Measurements from ENCODE around the gene CD79B.

CD79B gene

DNA sequence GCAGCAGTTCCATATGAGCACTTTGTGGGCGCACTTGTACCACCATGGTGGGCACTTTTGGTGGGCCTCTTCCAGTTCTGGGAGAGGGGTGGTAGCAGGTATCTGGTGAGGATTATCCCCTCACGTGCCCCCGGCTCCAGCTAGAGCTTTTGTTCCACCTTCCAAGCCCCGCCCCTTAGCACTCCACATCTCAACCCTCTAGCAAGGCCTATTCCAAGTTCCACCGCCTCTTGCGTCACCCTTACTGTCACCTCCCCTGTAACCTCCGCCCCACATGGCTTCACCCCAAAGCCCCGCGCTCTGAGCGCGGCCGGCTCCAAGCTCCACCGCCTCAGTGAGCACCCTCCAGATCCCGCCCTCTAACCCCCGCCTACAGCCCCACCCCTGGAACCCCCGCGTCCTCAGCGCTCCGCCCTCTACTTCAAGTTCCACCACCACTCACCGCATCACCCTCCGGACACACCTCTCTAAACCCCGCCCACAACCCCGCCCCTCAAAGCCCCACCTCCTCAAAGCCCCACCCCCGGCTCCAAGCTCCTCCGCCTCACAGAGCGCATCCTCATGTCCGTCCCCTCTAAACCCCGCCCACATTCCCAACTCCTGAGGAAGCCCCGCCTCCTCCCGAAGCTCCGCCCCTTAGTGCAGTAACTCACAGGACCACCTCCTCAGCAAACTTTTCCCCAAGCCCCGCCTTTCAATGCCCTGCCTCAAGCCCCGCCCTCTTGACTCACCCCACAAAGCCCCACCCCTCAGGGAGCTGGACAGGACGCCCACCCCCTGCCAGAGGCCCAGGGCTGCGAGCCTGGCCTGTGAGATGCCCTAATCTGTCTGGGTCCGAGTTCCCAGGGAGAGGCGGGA is 29.5 kb upstream of the CD79B start:
- H3K4me1 ChIP-seq: no peaks in the 10 kb centered on the region
- peak; percentile 4 to 82 for DNase-seq (ENCODE audit: low spot score in 2 of 2)
- no peaks in the 10 kb centered on the region for H3K36me3 ChIP-seq (replicated peaks)
- no peaks in the 10 kb centered on the region for H3K9me3 ChIP-seq
- H3K4me3 ChIP-seq: no peak overlapping the region
- in situ Hi-C loops (cut with MboI; ENCODE audit: low sequenced_read_pairs): no loop called here
- no peaks in the 10 kb centered on the region for H3K27me3 ChIP-seq (ENCODE audit: low read depth)

DNA sequence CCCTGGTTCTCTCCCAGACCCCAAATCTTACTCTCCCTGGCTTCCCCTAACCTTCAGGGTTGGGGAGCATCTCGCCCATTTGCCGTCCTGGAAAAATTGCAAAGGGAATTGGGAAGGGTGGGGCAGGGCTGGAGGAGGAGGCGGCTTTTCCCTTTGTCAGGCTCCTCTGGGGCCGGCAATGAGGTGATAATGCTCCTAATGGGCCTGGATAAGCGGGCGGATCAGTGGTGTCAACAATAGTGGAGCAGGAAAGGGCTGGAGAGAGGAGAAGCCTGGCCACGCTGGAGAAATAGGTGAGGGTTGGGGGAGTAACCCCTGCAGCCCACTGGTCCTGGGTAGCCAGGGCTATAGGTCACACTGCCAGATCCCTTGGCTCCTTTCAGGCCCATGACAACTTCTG is 28.3 kb upstream of the CD79B start:
- Histone ChIP-seq H3K4me1 (no peaks in the 10 kb centered on the region), H3K36me3 (replicated peaks) (no peaks in the 10 kb centered on the region), H3K9me3 (no peaks in the 10 kb centered on the region), H3K27me3 (ENCODE audit: low read depth) (no peaks in the 10 kb centered on the region), H3K4me3 (no peak overlapping the region)
- DNase-seq (ENCODE audit: low spot score in 2 of 2): no peak
- in situ Hi-C loops (cut with MboI; ENCODE audit: low sequenced_read_pairs): no loop called here

DNA sequence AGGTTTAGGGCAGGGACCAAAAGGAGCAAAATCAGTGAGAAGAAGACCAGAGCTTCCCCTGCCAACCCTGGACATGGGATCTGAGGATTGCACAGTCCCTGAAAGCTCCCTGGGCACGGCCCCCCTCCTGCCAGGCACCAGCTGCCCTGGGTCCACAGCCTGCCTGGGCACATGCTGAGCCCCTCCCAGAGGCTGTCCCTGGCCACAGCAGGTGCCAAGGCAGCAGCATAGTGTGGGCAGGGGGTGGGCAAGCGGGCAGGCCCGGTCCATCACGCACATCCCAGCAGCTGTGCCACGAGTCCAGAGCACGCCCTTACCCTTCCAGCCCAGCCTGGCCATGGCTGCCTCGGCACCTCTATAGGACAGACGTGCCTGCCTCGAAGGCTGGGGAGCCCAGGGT is 27.9 kb upstream of the CD79B start:
- H3K36me3 ChIP-seq (replicated peaks): no peaks in the 10 kb centered on the region
- no peak for DNase-seq (ENCODE audit: low spot score in 2 of 2)
- H3K9me3 ChIP-seq: no peaks in the 10 kb centered on the region
- in situ Hi-C loops (cut with MboI; ENCODE audit: low sequenced_read_pairs): no loop called here
- H3K27me3 ChIP-seq (ENCODE audit: low read depth): no peaks in the 10 kb centered on the region
- H3K4me1 ChIP-seq: no peaks in the 10 kb centered on the region
- no peak overlapping the region for H3K4me3 ChIP-seq

DNA sequence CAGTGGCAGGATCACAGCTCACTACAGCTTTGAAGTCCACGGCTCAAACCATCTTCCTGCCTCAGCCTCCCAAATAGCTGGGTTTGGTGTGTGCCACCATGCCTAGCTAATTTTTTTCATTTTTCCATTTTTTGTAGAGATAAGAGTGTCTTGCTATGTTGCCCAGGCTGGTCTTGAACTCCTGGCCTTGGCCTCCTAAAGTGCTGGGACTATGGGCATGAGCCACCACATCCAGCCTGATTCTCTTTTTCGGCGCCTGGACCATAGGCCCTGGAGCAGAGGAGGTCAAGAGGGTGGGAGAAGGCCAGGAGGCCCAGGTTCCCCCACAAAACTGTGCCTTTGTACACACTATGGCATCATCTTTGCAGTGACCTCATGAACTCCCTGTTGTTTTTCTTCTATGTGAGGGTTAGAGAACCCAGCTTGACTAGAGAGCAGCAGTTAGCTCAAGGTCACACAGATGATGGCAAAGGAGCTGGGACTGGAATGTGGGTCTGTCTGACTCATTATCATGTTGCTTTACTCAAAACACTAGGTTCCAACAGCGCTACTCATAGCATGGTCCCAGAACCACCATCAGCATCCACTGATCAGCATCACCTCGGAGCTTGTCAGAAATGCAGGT is 24.3 kb upstream of the CD79B start:
- H3K4me1 ChIP-seq: no peaks in the 10 kb centered on the region
- no peaks in the 10 kb centered on the region for H3K36me3 ChIP-seq (replicated peaks)
- H3K9me3 ChIP-seq: no peaks in the 10 kb centered on the region
- in situ Hi-C loops (cut with MboI; ENCODE audit: low sequenced_read_pairs): no loop called here
- H3K4me3 ChIP-seq: no peak overlapping the region
- H3K27me3 ChIP-seq (ENCODE audit: low read depth): 0 out of 2 replicates have a peak, but pooled peaks cover 3% of the 10 kb centered on the region
- DNase-seq (ENCODE audit: low spot score in 2 of 2): no peak

DNA sequence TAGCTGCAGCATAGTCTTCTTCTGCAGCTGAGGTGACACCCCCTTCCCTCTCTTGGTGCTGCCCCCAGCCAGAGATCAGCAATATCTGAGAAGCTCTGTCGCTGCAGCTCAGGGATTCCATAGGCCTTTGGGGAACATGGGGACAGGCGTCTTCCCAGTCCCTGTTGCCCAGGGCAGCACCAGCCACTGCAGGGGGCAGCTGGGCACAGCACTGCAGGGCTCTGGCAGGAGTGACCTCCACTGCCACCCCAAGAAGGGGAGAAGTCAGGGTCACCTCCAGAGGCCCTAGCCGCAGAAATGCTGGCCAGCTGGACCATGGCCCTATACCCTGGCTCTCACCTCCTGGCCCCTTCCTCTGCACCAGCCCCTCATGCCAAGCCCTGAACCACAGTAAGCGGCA is 23.7 kb upstream of the CD79B start:
- H3K27me3 ChIP-seq (ENCODE audit: low read depth): 0 out of 2 replicates have a peak, but pooled peaks cover 3% of the 10 kb centered on the region
- no peak overlapping the region for H3K4me3 ChIP-seq
- DNase-seq (ENCODE audit: low spot score in 2 of 2): no peak
- no peaks in the 10 kb centered on the region for H3K4me1 ChIP-seq
- H3K36me3 ChIP-seq (replicated peaks): no peaks in the 10 kb centered on the region
- H3K9me3 ChIP-seq: no peaks in the 10 kb centered on the region
- in situ Hi-C loops (cut with MboI; ENCODE audit: low sequenced_read_pairs): no loop called here

DNA sequence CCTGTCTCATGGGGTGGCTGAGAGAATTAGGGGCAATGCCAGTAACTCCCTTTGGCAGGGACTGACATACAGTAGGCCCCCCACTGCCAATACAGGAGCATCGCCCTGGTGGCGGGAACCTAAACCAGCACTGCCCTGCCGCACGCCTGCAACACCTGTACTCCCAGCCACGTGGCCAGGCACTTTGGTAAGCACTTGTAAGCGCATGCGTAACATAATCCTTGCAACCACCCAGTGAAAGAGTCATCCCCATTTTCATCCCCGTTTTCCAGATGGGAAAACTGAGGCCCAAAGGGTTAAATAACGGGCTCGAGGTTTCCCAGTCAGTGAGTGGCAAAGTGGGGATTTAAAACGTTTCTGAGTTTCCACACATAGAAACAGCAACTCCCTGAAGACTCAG is 23.1 kb upstream of the CD79B start:
- Histone ChIP-seq H3K4me1 (no peaks in the 10 kb centered on the region), H3K36me3 (replicated peaks) (no peaks in the 10 kb centered on the region), H3K9me3 (no peaks in the 10 kb centered on the region), H3K27me3 (ENCODE audit: low read depth) (0 out of 2 replicates have a peak, but pooled peaks cover 3% of the 10 kb centered on the region), H3K4me3 (no peak overlapping the region)
- no peak for DNase-seq (ENCODE audit: low spot score in 2 of 2)
- in situ Hi-C loops (cut with MboI; ENCODE audit: low sequenced_read_pairs): no loop called here

DNA sequence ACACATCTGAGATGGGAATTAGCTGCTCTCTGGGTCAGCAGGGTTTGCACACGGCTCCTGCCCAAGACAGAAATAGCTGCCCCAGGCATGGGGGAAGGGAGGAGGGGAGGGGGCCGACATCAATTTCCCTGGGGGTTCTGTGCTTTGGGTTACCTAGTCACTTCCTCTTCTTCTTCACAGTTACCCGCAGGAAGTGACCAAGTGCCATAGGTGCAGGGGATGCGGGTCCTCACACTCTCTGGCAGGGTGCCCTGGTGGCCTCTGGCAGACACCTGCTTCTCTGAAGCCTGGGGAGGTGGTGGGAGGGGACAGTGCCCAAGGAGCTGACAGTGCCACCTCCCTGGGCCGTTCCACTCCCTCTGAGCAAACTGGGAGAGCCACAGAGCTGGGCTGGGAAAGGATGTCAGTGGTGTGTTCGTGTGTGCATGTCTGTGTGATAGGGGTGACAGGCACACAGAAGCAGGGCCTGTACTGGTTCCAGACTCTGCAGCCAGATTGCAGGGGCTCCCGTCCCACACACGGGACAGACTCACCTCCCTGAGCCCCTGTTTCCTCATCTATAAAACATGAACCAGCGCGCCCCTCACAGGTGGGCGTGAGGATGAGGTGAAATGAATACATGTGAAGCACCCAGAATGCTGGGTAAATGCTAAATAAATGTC is 22.4 kb upstream of the CD79B start:
- DNase-seq (ENCODE audit: low spot score in 2 of 2): no peak
- Histone ChIP-seq H3K27me3 (ENCODE audit: low read depth) (0 out of 2 replicates have a peak, but pooled peaks cover 3% of the 10 kb centered on the region), H3K4me1 (no peaks in the 10 kb centered on the region), H3K9me3 (no peaks in the 10 kb centered on the region), H3K36me3 (replicated peaks) (no peaks in the 10 kb centered on the region), H3K4me3 (no peak overlapping the region)
- in situ Hi-C loops (cut with MboI; ENCODE audit: low sequenced_read_pairs): no loop called here

DNA sequence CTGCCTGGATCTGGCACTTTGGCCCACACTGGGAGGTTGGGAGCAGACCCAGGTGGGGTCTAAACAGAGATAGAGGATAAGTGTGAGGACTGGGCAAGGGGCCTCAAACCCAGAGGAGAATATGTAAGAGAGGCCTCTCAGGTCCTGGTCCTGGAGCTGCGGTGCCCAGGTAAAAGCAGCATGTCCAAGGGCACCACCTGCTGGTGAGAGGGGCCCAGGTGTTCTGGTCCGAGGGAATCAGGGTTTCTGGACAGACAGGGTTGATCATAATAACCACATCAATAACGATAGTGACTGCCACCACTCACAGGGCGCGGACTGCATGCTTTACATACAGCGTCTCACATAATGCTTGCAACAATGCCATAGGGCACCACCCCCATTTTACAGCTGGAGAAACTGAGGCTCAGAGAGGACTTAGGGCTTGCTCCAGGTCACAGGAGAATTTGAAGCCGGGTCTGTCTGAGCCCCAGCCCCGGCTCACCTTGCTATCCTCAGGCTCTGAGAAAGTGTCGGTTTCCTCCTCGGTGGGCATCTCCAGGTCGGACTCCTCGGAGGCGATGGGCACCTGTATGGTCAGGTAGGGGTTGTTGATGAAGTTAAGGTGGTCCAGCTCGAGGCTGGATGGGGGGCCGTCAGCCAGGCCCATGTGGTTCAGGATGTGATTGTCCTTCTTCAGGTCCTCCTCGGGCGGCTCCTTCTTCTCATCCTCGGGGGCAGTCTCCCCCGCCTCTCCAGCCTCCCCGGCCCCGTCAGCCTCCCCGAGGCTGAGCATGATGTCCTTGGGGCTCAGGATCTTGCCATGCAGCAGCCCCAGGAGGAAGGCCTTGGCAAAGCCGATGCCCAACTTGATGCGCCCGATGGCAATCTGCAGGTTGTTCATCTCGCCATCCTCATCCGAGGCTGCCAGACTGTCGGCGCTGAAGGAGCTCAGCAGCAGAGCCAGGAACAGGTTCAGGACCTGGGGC is 19.1 kb upstream of the CD79B start:
- Histone ChIP-seq H3K27me3 (ENCODE audit: low read depth) (0 out of 2 replicates have a peak, but pooled peaks cover 3% of the 10 kb centered on the region), H3K4me1 (no peaks in the 10 kb centered on the region), H3K4me3 (no peak overlapping the region), H3K36me3 (replicated peaks) (no peaks in the 10 kb centered on the region), H3K9me3 (no peaks in the 10 kb centered on the region)
- peak in 1 of 2 experiments; percentile 46 for DNase-seq (ENCODE audit: low spot score in 2 of 2)
- in situ Hi-C loops (cut with MboI; ENCODE audit: low sequenced_read_pairs): no loop called here

DNA sequence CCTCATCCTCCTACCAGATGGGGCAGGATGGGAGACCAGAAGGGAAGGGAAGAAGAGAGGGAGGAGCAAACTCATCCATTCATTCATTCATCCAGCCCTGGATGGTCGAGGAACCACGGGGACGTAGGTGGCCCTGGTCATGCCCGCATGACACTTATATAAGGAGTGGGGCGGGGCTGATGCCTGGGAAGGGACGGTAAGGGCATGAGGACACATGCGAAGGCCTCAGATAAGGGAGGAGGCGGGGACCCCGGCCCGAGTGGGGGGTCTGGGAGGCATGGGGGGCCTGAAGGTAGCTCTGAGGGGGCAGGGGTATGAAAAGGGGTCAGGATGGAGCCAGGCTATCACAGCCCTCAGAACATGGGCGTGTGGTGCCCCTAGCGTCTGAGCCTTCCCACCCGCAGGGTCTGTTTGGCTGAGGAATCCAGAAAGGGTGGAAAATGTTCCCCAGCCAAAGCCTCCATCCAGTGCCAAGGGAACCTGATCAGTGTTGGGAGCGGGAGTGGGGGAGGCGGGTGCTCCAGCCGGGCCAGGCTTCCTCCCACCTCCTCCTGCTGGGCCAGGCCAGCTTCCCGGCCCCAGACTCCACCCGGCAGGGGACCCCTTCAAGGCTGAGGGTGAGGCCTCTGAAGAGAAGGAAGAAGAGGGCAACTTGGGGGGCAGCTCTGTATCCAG is 17.6 kb upstream of the CD79B start:
- H3K4me1 ChIP-seq: no peaks in the 10 kb centered on the region
- no peaks in the 10 kb centered on the region for H3K9me3 ChIP-seq
- no peak for DNase-seq (ENCODE audit: low spot score in 2 of 2)
- no peaks in the 10 kb centered on the region for H3K36me3 ChIP-seq (replicated peaks)
- in situ Hi-C loops (cut with MboI; ENCODE audit: low sequenced_read_pairs): no loop called here
- no peak overlapping the region for H3K4me3 ChIP-seq
- H3K27me3 ChIP-seq (ENCODE audit: low read depth): 0 out of 2 replicates have a peak, but pooled peaks cover 3% of the 10 kb centered on the region

DNA sequence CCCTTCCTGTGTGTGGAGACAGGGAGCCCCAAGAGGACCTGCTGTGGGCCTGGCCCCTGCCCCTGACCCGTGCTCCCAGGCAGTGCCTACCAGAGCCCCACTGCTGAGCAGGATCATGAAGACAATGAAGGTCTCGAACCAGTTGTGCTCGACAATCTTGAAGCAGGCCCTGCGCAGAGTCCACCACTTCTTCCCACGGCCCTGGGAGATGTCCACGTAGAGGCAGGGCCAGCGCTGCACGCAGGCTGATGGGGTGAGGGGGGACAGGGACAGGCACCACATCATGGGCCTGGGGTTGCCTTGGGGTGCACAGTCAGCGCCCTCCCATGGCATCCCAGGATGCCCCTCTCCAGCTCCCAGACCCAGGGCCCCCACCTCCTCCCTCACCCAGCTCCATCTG is 16.4 kb upstream of the CD79B start:
- Histone ChIP-seq H3K4me1 (no peaks in the 10 kb centered on the region), H3K36me3 (replicated peaks) (no peaks in the 10 kb centered on the region), H3K4me3 (no peak overlapping the region), H3K9me3 (no peaks in the 10 kb centered on the region), H3K27me3 (ENCODE audit: low read depth) (no peaks in the 10 kb centered on the region)
- no peak for DNase-seq (ENCODE audit: low spot score in 2 of 2)
- in situ Hi-C loops (cut with MboI; ENCODE audit: low sequenced_read_pairs): no loop called here

DNA sequence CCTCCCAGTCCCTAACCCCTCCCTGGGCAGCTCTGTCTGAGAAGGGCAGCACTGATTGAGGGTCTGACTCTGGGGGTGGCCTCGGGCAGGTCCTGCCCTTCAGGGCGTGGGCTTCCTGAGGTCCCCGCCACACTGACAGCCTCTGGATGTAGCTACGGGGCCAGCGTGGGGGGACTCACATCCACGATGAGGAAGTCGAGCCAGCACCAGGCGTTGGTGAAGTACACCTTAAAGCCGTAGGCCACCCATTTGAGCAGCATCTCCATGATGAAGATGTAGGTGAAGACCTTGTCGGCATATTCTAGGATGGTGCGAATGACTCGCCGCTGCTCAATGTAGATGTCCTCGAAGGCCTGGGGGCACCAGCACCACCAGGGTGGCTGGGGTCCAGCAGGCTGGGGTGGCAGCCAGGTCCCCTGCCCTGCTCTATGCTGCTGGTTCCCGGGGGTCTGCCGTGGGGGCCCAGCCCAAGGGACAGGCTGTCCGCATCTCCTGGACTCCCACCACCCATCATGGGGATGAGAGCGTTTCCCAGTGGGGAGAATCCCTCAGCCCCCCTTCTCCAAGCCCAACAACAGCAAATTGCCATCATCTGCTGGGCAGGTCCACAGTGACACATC is 15.7 kb upstream of the CD79B start:
- H3K27me3 ChIP-seq (ENCODE audit: low read depth): no peaks in the 10 kb centered on the region
- H3K4me1 ChIP-seq: no peaks in the 10 kb centered on the region
- no peaks in the 10 kb centered on the region for H3K36me3 ChIP-seq (replicated peaks)
- no peaks in the 10 kb centered on the region for H3K9me3 ChIP-seq
- no peak overlapping the region for H3K4me3 ChIP-seq
- no peak for DNase-seq (ENCODE audit: low spot score in 2 of 2)
- in situ Hi-C loops (cut with MboI; ENCODE audit: low sequenced_read_pairs): no loop called here

DNA sequence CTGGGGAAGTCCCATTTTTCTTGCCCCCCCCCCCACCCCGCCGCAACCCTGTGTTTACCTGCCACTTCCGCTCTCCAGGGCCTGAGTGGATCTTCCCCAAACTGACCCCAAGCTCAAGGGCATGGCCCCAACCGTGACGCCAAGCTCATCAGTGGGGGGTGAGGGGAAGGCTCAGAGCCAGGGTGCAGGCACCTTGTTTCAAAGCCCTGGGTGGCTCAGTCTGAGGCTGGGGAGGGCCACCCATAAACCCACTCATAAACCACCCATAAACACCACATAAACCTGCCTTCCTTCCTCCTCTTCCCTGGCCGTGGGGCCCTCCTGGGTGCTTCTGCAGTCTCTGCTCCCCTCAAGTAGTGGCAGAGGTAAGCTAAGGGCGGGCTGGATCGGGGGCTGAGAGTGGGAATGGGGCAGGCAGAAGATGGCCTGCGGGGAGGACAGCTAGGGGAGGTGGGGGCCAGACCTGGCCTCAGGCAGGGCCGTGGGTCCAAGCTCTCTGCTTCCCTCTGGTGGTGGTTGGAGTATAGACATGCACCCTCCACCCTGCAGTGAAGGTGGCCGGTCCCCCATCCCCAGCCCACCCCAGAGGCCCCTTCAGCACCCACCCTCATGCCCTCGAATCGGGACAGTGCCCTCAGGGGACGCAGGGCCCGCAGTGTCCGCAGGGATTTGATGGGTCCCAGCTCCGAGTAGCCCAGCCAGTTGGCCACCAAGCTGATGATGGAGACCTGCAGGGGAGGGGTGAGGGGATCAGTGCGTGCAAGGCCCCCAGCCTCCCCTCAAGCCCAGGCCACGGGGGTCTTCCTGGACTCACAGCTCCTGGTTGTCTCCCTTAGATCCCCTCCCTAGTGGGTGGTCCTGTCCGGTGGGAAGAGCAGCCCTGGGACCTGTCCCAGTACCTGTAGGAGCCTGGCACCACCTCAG is 14.6 kb upstream of the CD79B start:
- Histone ChIP-seq H3K4me3 (no peak overlapping the region), H3K9me3 (no peaks in the 10 kb centered on the region), H3K4me1 (no peaks in the 10 kb centered on the region), H3K27me3 (ENCODE audit: low read depth) (no peaks in the 10 kb centered on the region), H3K36me3 (replicated peaks) (no peaks in the 10 kb centered on the region)
- DNase-seq (ENCODE audit: low spot score in 2 of 2): peak; percentile 36 to 79
- in situ Hi-C loops (cut with MboI; ENCODE audit: low sequenced_read_pairs): no loop called here

All from HAP-1 (cell line).